ENCODE data around the gene DNAH14.
"Not testable (repeated sequence)": the region's sequence is repeated elsewhere in the genome, so short reads cannot be mapped to it uniquely, and the experiment has no call there.

The DNAH14 gene

GRCh38 chr1:225355863-225356262 lies 426.4 kb downstream of the DNAH14 start:
- DNase-seq = no peak

- DNase-seq = no peak
These were observed 430.6 kb downstream of the DNAH14 start for GRCh38 chr1:225360119-225360518.

GRCh38 chr1:225361176-225361575 lies 431.7 kb downstream of the DNAH14 start:
- DNase-seq = no peak

- no peak for DNase-seq
These were observed 433.3 kb downstream of the DNAH14 start for GRCh38 chr1:225362805-225363204.

GRCh38 chr1:225364439-225364838 lies 435.0 kb downstream of the DNAH14 start:
- no peak for DNase-seq

- DNase-seq = no peak
These were observed 436.5 kb downstream of the DNAH14 start for GRCh38 chr1:225366018-225366417.

- no peak for DNase-seq
These were observed 437.1 kb downstream of the DNAH14 start for GRCh38 chr1:225366552-225366951.

GRCh38 chr1:225368036-225368552 lies 438.6 kb downstream of the DNAH14 start:
- DNase-seq = no peak

- no peak for DNase-seq
These were observed 442.0 kb downstream of the DNAH14 start for GRCh38 chr1:225371366-225372010.

GRCh38 chr1:225373155-225373554 lies 443.7 kb downstream of the DNAH14 start:
- DNase-seq = no peak

GRCh38 chr1:225374996-225375395 lies 445.5 kb downstream of the DNAH14 start:
- no peak for DNase-seq

GRCh38 chr1:225378880-225379279 lies 449.4 kb downstream of the DNAH14 start:
- DNase-seq = no peak

GRCh38 chr1:225380691-225381090 lies 451.2 kb downstream of the DNAH14 start:
- no peak for DNase-seq

- not testable (repeated sequence) for DNase-seq
These were observed 457.4 kb downstream of the DNAH14 start for GRCh38 chr1:225386860-225387259.

GRCh38 chr1:225388372-225388771 lies 458.9 kb downstream of the DNAH14 start:
- no peak for DNase-seq

GRCh38 chr1:225389843-225390242 lies 460.4 kb downstream of the DNAH14 start:
- DNase-seq = no peak

GRCh38 chr1:225396357-225396756 lies 466.9 kb downstream of the DNAH14 start:
- DNase-seq = no peak

- no peak for DNase-seq
These were observed 471.5 kb downstream of the DNAH14 start for GRCh38 chr1:225400968-225401367.

GRCh38 chr1:225406976-225407725 lies 477.7 kb downstream of the DNAH14 start:
- no peak for DNase-seq

GRCh38 chr1:225407755-225408154 lies 478.3 kb downstream of the DNAH14 start:
- DNase-seq = no peak

- no peak for DNase-seq
These were observed 478.8 kb downstream of the DNAH14 start for GRCh38 chr1:225408249-225408648.

- DNase-seq = no peak
These were observed 479.6 kb downstream of the DNAH14 start for GRCh38 chr1:225409051-225409450.

- DNase-seq = no peak
These were observed 480.6 kb downstream of the DNAH14 start for GRCh38 chr1:225410036-225410435.

- DNase-seq = no peak
These were observed 482.8 kb downstream of the DNAH14 start for GRCh38 chr1:225412321-225412720.
